Activated CD8-positive, alpha-beta memory T cell treated with anti-CD3 and anti-CD28 coated beads, Interleukin-2, amount 50 U/mL, for 24 hours (primary cell): ENCODE measurements around the gene TNIP1.

Source experiments
- DNase-seq: peaks from one replicate; pipeline ENCODE4 v3.0.0-alpha.2; 2020; ENCODE audit errors: extremely low read depth

The TNIP1 gene

GRCh38 chr5:151040211-151040747 is 40.6 kb downstream of the TNIP1 start:
- DNase-seq, result no peak

- DNase-seq, result no peak
These were observed 41.2 kb downstream of the TNIP1 start for GRCh38 chr5:151039665-151040064.

GRCh38 chr5:151038801-151039238 is 42.0 kb downstream of the TNIP1 start:
- DNase-seq, result no peak

- no peak for DNase-seq
These were observed 42.5 kb downstream of the TNIP1 start for GRCh38 chr5:151038412-151038745.

- no peak for DNase-seq
These were observed 43.0 kb downstream of the TNIP1 start for GRCh38 chr5:151037561-151038411.

- DNase-seq, result no peak
These were observed 44.3 kb downstream of the TNIP1 start for GRCh38 chr5:151036556-151036955.

GRCh38 chr5:151034422-151035379 is 46.1 kb downstream of the TNIP1 start:
- no peak for DNase-seq

- no peak for DNase-seq
These were observed 47.5 kb downstream of the TNIP1 start for GRCh38 chr5:151033217-151033934.

- no peak for DNase-seq
These were observed 49.3 kb downstream of the TNIP1 start for GRCh38 chr5:151031554-151031953.

GRCh38 chr5:151030379-151030778 is 50.5 kb downstream of the TNIP1 start:
- DNase-seq, result no peak

GRCh38 chr5:151030056-151030336 is 50.8 kb downstream of the TNIP1 start:
- DNase-seq, result no peak

GRCh38 chr5:151029179-151030055 is 51.4 kb downstream of the TNIP1 start:
- no peak for DNase-seq

GRCh38 chr5:151028717-151029116 is 52.1 kb downstream of the TNIP1 start:
- DNase-seq, result no peak

GRCh38 chr5:151027961-151028479 is 52.8 kb downstream of the TNIP1 start:
- DNase-seq, result no peak

- no peak for DNase-seq
These were observed 54.2 kb downstream of the TNIP1 start for GRCh38 chr5:151026679-151027078.

GRCh38 chr5:151026088-151026487 is 54.7 kb downstream of the TNIP1 start:
- no peak for DNase-seq

- DNase-seq, result no peak
These were observed 55.6 kb downstream of the TNIP1 start for GRCh38 chr5:151025250-151025606.

- no peak for DNase-seq
These were observed 56.2 kb downstream of the TNIP1 start for GRCh38 chr5:151024440-151025249.

GRCh38 chr5:151023651-151024050 is 57.2 kb downstream of the TNIP1 start:
- DNase-seq, result no peak

GRCh38 chr5:151023047-151023615 is 57.7 kb downstream of the TNIP1 start:
- no peak for DNase-seq
